B cell (primary cell): ENCODE results near the gene PNRC2. TPM values are rescaled to one million over a fixed set of nuclear protein-coding genes. Genes with fewer than 3 reads are reported as not detected.

Source experiments
- ATAC-seq: fragments of 200-7000 bp; cut with Tn5 transposase; one replicate; pipeline ENCODE4 v1.10.0; 2021; ENCODE audit warnings: low read depth, mild to moderate bottlenecking, moderate number of reproducible peaks, moderate library complexity
- CTCF ChIA-PET: fragments of 350-600 bp; sonication (Branson Sonifier 250); formaldehyde crosslinking; loops from one replicate; lab custom pipeline; 2021; ENCODE audit warnings: antibody characterized with exemption, inconsistent platforms; lab: Charles Lee
- POLR2A ChIA-PET: fragments of 350-600 bp; sonication (Branson Sonifier 250); formaldehyde crosslinking; loops from one replicate; lab custom pipeline; 2021; ENCODE audit warnings: antibody characterized with exemption; lab: Charles Lee
- DNase-seq: peaks from one replicate; pipeline ENCODE4 v3.0.0; 2013
- H2AFZ ChIP-seq: 2 replicates; pipeline ENCODE4 v1.6.1; 2012; ENCODE audit warnings: mild to moderate bottlenecking, low read depth, low read length; ENCODE audit not compliant: insufficient read depth, poor library complexity, severe bottlenecking
- H3K27ac ChIP-seq, 2 donors: 1 replicate in 1 of 2; 2 replicates in 1 of 2; pipeline ENCODE4 v1.5.1; 2012 to 2013; ENCODE audit warnings: low read length in 2 of 2, mild to moderate bottlenecking in 2 of 2, moderate library complexity in 1 of 2
- H3K27me3 ChIP-seq, 4 experiments: fragments of 200-600 bp in 1 of 4; sonication (generic) in 1 of 4; replicated peaks in 1 of 4; 1 replicate in 2 of 4; 2 replicates in 2 of 4; pipeline versions ENCODE4 v1.6.1 to v1.7.0; 2013 to 2016; ENCODE audit warnings: low read length in 3 of 4, mild to moderate bottlenecking in 2 of 4, mixed read lengths in 1 of 4, moderate library complexity in 1 of 4; ENCODE audit not compliant: insufficient read depth in 4 of 4, control insufficient read depth in 3 of 4; ENCODE audit errors: control extremely low read depth in 1 of 4
- H3K36me3 ChIP-seq, 2 experiments: replicated peaks in 1 of 2; 1 replicate in 1 of 2; 2 replicates in 1 of 2; pipeline versions ENCODE4 v1.6.1 to v1.7.1; 2013; ENCODE audit warnings: low read length in 1 of 2; ENCODE audit not compliant: insufficient read depth in 2 of 2, control insufficient read depth in 1 of 2; ENCODE audit errors: control extremely low read depth in 1 of 2, extremely low read depth in 1 of 2
- H3K4me1 ChIP-seq, 2 donors: fragments of 200-600 bp in 1 of 2; sonication (generic) in 1 of 2; 1 replicate in 1 of 2; 2 replicates in 1 of 2; pipeline versions ENCODE4 v1.5.1 to v1.6.1; 2013 to 2017; ENCODE audit warnings: low read length in 2 of 2; ENCODE audit not compliant: control insufficient read depth in 2 of 2, insufficient read depth in 2 of 2
- H3K4me2 ChIP-seq: replicated peaks from 2 replicates; pipeline ENCODE3; 2012; ENCODE audit warnings: mild to moderate bottlenecking, low read depth, low read length; ENCODE audit not compliant: poor library complexity, severe bottlenecking
- H3K4me3 ChIP-seq, 5 experiments: fragments of 200-600 bp in 1 of 5; sonication (generic) in 1 of 5; 1 replicate in 3 of 5; 2 replicates in 2 of 5; pipeline versions ENCODE4 v1.5.1 to v1.7.0; 2011 to 2016; ENCODE audit warnings: low read length in 4 of 5, mild to moderate bottlenecking in 4 of 5, low read depth in 2 of 5, control low read depth in 1 of 5, moderate library complexity in 1 of 5; ENCODE audit not compliant: insufficient read depth in 1 of 5; ENCODE audit errors: control extremely low read depth in 1 of 5, extremely low read depth in 1 of 5
- H3K79me2 ChIP-seq: fragments of 200-600 bp; sonication (generic); one replicate; pipeline ENCODE4 v1.6.0; 2016; ENCODE audit warnings: low read length; ENCODE audit not compliant: control insufficient read depth, insufficient read depth
- H3K9ac ChIP-seq: fragments of 200-600 bp; sonication (generic); 2 replicates; pipeline ENCODE4 v1.6.1; 2017; ENCODE audit warnings: mild to moderate bottlenecking, low read length, moderate library complexity
- H3K9me3 ChIP-seq, 3 donors: one replicate each; pipeline versions ENCODE4 v1.6.1 to v1.7.1; 2013; ENCODE audit warnings: low read length in 2 of 3; ENCODE audit not compliant: control insufficient read depth in 2 of 3, insufficient read depth in 1 of 3; ENCODE audit errors: control extremely low read depth in 1 of 3
- H4K20me1 ChIP-seq: 2 replicates; pipeline ENCODE4 v1.6.0; 2012; ENCODE audit warnings: mild to moderate bottlenecking, low read length; ENCODE audit not compliant: insufficient read depth, control insufficient read depth, poor library complexity, severe bottlenecking
- H3K27ac Mint-ChIP-seq: one replicate; pipeline ENCODE4 v1.8.0; 2021; ENCODE audit warnings: mixed read lengths
- H3K27me3 Mint-ChIP-seq: one replicate; pipeline ENCODE4 v1.8.0; 2021; ENCODE audit warnings: mixed read lengths
- H3K4me1 Mint-ChIP-seq: one replicate; pipeline ENCODE4 v1.8.0; 2021; ENCODE audit warnings: mixed read lengths
- H3K4me3 Mint-ChIP-seq: one replicate; pipeline ENCODE4 v1.8.0; 2021; ENCODE audit warnings: mixed read lengths
- H3K9me3 Mint-ChIP-seq: one replicate; pipeline ENCODE4 v1.8.0; 2022; ENCODE audit warnings: mixed read lengths; ENCODE audit not compliant: insufficient read depth
- CTCF ChIP-seq: fragments of 200-600 bp; IDR thresholded peaks from one replicate; pipeline ENCODE4 v1.8.0; 2022; ENCODE audit warnings: antibody characterized with exemption, mild to moderate bottlenecking
- EZH2 ChIP-seq: IDR thresholded peaks from 2 replicates; pipeline ENCODE4 v1.6.1; 2012; ENCODE audit warnings: borderline replicate concordance, low read depth, mild to moderate bottlenecking, moderate library complexity, low read length; ENCODE audit not compliant: insufficient read depth, poor library complexity, severe bottlenecking
- WGBS: methylation state at CpG from one replicate; pipeline ENCODE4 v1.1.5; 2013; ENCODE audit warnings: missing lambda C conversion rate; ENCODE audit not compliant: insufficient coverage; 5-methylcytosine and 5-hydroxymethylcytosine counted together
- intact Hi-C: fragments of 100-400 bp; cut with micrococcal nuclease; formaldehyde crosslinking; loops from one replicate; pipeline ENCODE4 v1.10.0; 2022
- polyA plus RNA-seq: library from polyadenylated mRNA; depleted of rRNA; stranded (reverse); fragments of >200 nt; gene quantifications from 2 replicates; pipeline ENCODE4 v1.2.3, GENCODE V29; 2012
- total RNA-seq, 2 donors: library from RNA; stranded (reverse); fragments of 120-200 nt in 1 of 2; gene quantifications; 1 replicate in 1 of 2; 2 replicates in 1 of 2; pipeline versions ENCODE4 v1.2.3 to v1.2.4, GENCODE V29; 2013 to 2022

Gene PNRC2
- total and polyA plus RNA-seq, 2 donors (not counting 1 experiment from before 2014, with no cell fraction given): 89.8 to 174 TPM

GRCh38 chr1:23928789-23929188 is 30.8 kb upstream of the PNRC2 start:
- no peak overlapping the region for H2AFZ ChIP-seq
- H3K27ac ChIP-seq: no peak overlapping the region
- H3K79me2 ChIP-seq: no peaks in the 10 kb centered on the region
- ChIA-PET CTCF (interaction anchor here (0.8 to 6.3 kb wide), 6 partner anchors 12 to 157 kb away, joined by 4 to 55 read pairs (median 5); partner anchors contain the start of gene CNR2), POLR2A (interaction anchor here (0.6 kb wide), 1 partner anchor 106 kb away, joined by 4 read pairs; no protein-coding TSS in a partner anchor)
- 100% methylated on average over 1 of the region's 4 CpGs for WGBS
- Mint-ChIP-seq H3K27ac (peak overlapping the region; percentile 66), H3K4me3 (no peak overlapping the region), H3K4me1 (peaks cover 38% of the 10 kb centered on the region), H3K27me3 (no peaks in the 10 kb centered on the region), H3K9me3 (no peaks in the 10 kb centered on the region)
- H3K27me3 ChIP-seq: no peaks in the 10 kb centered on the region
- TF ChIP-seq CTCF: no peak
- no peak for TF ChIP-seq EZH2
- H3K4me1 ChIP-seq: peaks cover 22 to 37% of the 10 kb centered on the region in 2 donors
- no peak for ATAC-seq
- no peak overlapping the region for H3K9ac ChIP-seq
- H4K20me1 ChIP-seq: no peaks in the 10 kb centered on the region
- H3K4me3 ChIP-seq: no peak overlapping the region
- no peak overlapping the region for H3K4me2 ChIP-seq
- intact Hi-C loops: no loop called here
- no peak for DNase-seq
- no peaks in the 10 kb centered on the region for H3K36me3 ChIP-seq
- no peaks in the 10 kb centered on the region for H3K9me3 ChIP-seq

GRCh38 chr1:23930270-23930669 is 29.4 kb upstream of the PNRC2 start:
- H3K27ac ChIP-seq: peak overlapping the region in 1 of 2 donors; percentile 46
- CTCF ChIA-PET: interaction anchor here (0.6 to 6.3 kb wide), 12 partner anchors 10 to 159 kb away, joined by 3 to 55 read pairs (median 9); no protein-coding TSS in a partner anchor
- WGBS: 92% methylated on average over 3 of the region's 5 CpGs
- no peak for ATAC-seq
- H3K27me3 Mint-ChIP-seq: no peaks in the 10 kb centered on the region
- no peak overlapping the region for H2AFZ ChIP-seq
- no peak for DNase-seq
- no peaks in the 10 kb centered on the region for H3K27me3 ChIP-seq
- peak overlapping the region; percentile 98 for H3K27ac Mint-ChIP-seq
- H3K4me3 ChIP-seq: no peak overlapping the region
- intact Hi-C loops: no loop called here
- H3K4me3 Mint-ChIP-seq: peak overlapping the region; percentile 21
- peaks cover 22 to 37% of the 10 kb centered on the region in 2 donors for H3K4me1 ChIP-seq
- peak overlapping the region; percentile 81 for H3K4me2 ChIP-seq
- H4K20me1 ChIP-seq: no peaks in the 10 kb centered on the region
- H3K9me3 Mint-ChIP-seq: no peaks in the 10 kb centered on the region
- no peak overlapping the region for H3K9ac ChIP-seq
- no peaks in the 10 kb centered on the region for H3K79me2 ChIP-seq
- H3K4me1 Mint-ChIP-seq: peaks cover 38% of the 10 kb centered on the region
- H3K36me3 ChIP-seq: no peaks in the 10 kb centered on the region
- TF ChIP-seq EZH2 (no peak), CTCF (no peak)
- no peaks in the 10 kb centered on the region for H3K9me3 ChIP-seq
- POLR2A ChIA-PET: interaction anchor here (0.9 to 2.8 kb wide), 6 partner anchors 10 to 50 kb away, joined by 3 to 36 read pairs (median 9); partner anchors contain the start of genes PNRC2 and SRSF10
